ENCODE measurements around the gene ZBTB6. TPM values are rescaled to one million over a fixed set of nuclear protein-coding genes. Genes with fewer than 3 reads are reported as not detected.

Gene ZBTB6
- 7.4 TPM for total RNA-seq (ENCODE audit: unreplicated experiment)
- long read RNA-seq = 0 reads

GRCh38 chr9:122912964-122913673 lies at the start of gene ZBTB6:
ZBTB6 (minus strand) TSS chr9:122913323; CDS start chr9:122912072, 1,251 bp downstream.
- TF ChIP-seq CTCF (IDR thresholded peaks at IDR 0.05; ENCODE audit: unreplicated experiment) = no peak
- H3K4me1 Mint-ChIP-seq (ENCODE audit: unreplicated experiment) = peaks cover 10% of the 10 kb centered on the region
- peak; percentile 58 for DNase-seq (ENCODE audit: low spot score)
- H3K27me3 Mint-ChIP-seq (ENCODE audit: unreplicated experiment) = peaks cover 4% of the 10 kb centered on the region
- H3K27ac Mint-ChIP-seq (ENCODE audit: unreplicated experiment) = peak within 1 kb of the TSS; percentile 95
- H3K36me3 Mint-ChIP-seq (ENCODE audit: low read depth, unreplicated experiment) = peaks cover 4% of the 10 kb centered on the region
- H3K4me3 Mint-ChIP-seq (ENCODE audit: unreplicated experiment) = peak within 1 kb of the TSS; percentile 91
- no peaks in the 10 kb centered on the region for H3K9me3 Mint-ChIP-seq (ENCODE audit: unreplicated experiment)

GRCh38 chr9:122961139-122961538 lies 48.0 kb upstream of the ZBTB6 start:
- Mint-ChIP-seq H3K27ac (ENCODE audit: unreplicated experiment) (no peak overlapping the region), H3K36me3 (ENCODE audit: low read depth, unreplicated experiment) (peaks cover 12% of the 10 kb centered on the region), H3K9me3 (ENCODE audit: unreplicated experiment) (no peaks in the 10 kb centered on the region), H3K4me3 (ENCODE audit: unreplicated experiment) (no peak overlapping the region), H3K4me1 (ENCODE audit: unreplicated experiment) (no peaks in the 10 kb centered on the region), H3K27me3 (ENCODE audit: unreplicated experiment) (peaks cover 2% of the 10 kb centered on the region)
- no peak for DNase-seq (ENCODE audit: low spot score)
- TF ChIP-seq CTCF (IDR thresholded peaks at IDR 0.05; ENCODE audit: unreplicated experiment) = no peak

- peaks cover 8% of the 10 kb centered on the region for H3K36me3 Mint-ChIP-seq (ENCODE audit: low read depth, unreplicated experiment)
Observed at GRCh38 chr9:122955961-122956360, 42.8 kb upstream of the ZBTB6 start.

GRCh38 chr9:122954253-122954691 lies 41.1 kb upstream of the ZBTB6 start:
- Mint-ChIP-seq H3K36me3 (ENCODE audit: low read depth, unreplicated experiment) (no peaks in the 10 kb centered on the region), H3K4me1 (ENCODE audit: unreplicated experiment) (peaks cover 14% of the 10 kb centered on the region), H3K27me3 (ENCODE audit: unreplicated experiment) (no peaks in the 10 kb centered on the region), H3K9me3 (ENCODE audit: unreplicated experiment) (no peaks in the 10 kb centered on the region), H3K27ac (ENCODE audit: unreplicated experiment) (no peak overlapping the region), H3K4me3 (ENCODE audit: unreplicated experiment) (no peak overlapping the region)
- TF ChIP-seq CTCF (IDR thresholded peaks at IDR 0.05; ENCODE audit: unreplicated experiment) = no peak
- DNase-seq (ENCODE audit: low spot score) = no peak

More at GRCh38 chr9:122955961-122956360, 42.8 kb upstream of the ZBTB6 start:
- no peaks in the 10 kb centered on the region for H3K9me3 Mint-ChIP-seq (ENCODE audit: unreplicated experiment)
- H3K4me3 Mint-ChIP-seq (ENCODE audit: unreplicated experiment) = no peak overlapping the region
- peaks cover 3% of the 10 kb centered on the region for H3K4me1 Mint-ChIP-seq (ENCODE audit: unreplicated experiment)
- no peak overlapping the region for H3K27ac Mint-ChIP-seq (ENCODE audit: unreplicated experiment)
- no peak for DNase-seq (ENCODE audit: low spot score)
- no peaks in the 10 kb centered on the region for H3K27me3 Mint-ChIP-seq (ENCODE audit: unreplicated experiment)
- TF ChIP-seq CTCF (IDR thresholded peaks at IDR 0.05; ENCODE audit: unreplicated experiment) = no peak

GRCh38 chr9:122951056-122951455 lies 37.9 kb upstream of the ZBTB6 start:
- H3K9me3 Mint-ChIP-seq (ENCODE audit: unreplicated experiment) = no peaks in the 10 kb centered on the region
- H3K27ac Mint-ChIP-seq (ENCODE audit: unreplicated experiment) = peak overlapping the region; percentile 49
- H3K27me3 Mint-ChIP-seq (ENCODE audit: unreplicated experiment) = peaks cover 2% of the 10 kb centered on the region
- peaks cover 27% of the 10 kb centered on the region for H3K4me1 Mint-ChIP-seq (ENCODE audit: unreplicated experiment)
- H3K36me3 Mint-ChIP-seq (ENCODE audit: low read depth, unreplicated experiment) = no peaks in the 10 kb centered on the region
- TF ChIP-seq CTCF (IDR thresholded peaks at IDR 0.05; ENCODE audit: unreplicated experiment) = no peak
- H3K4me3 Mint-ChIP-seq (ENCODE audit: unreplicated experiment) = no peak overlapping the region
- no peak for DNase-seq (ENCODE audit: low spot score)
